HG02852 (cell line): ENCODE measurements around the gene ROPN1L.

Source experiments
- ATAC-seq: cut with Tn5 transposase; IDR thresholded peaks from one replicate; pipeline ENCODE4 v1.9.1; 2021; ENCODE audit warnings: mild to moderate bottlenecking, moderate library complexity; ENCODE audit not compliant: unreplicated experiment

ROPN1L gene

GRCh38 chr5:10456583-10457420 is 15.1 kb downstream of the ROPN1L start:
- no peak for ATAC-seq

GRCh38 chr5:10457682-10458574 is 16.2 kb downstream of the ROPN1L start:
- no peak for ATAC-seq

GRCh38 chr5:10459080-10460055 is 17.7 kb downstream of the ROPN1L start:
- ATAC-seq, result no peak

GRCh38 chr5:10460252-10460906 is 18.7 kb downstream of the ROPN1L start:
- ATAC-seq, result no peak

GRCh38 chr5:10461041-10461440 is 19.4 kb downstream of the ROPN1L start:
- no peak for ATAC-seq

- ATAC-seq, result no peak
Observed at GRCh38 chr5:10461904-10462555, 20.4 kb downstream of the ROPN1L start.

GRCh38 chr5:10463566-10463965 is 21.9 kb downstream of the ROPN1L start:
- ATAC-seq, result no peak

GRCh38 chr5:10464173-10464572 is 22.5 kb downstream of the ROPN1L start:
- no peak for ATAC-seq

- ATAC-seq, result no peak
Observed at GRCh38 chr5:10465726-10466125, 24.0 kb downstream of the ROPN1L start.

- no peak for ATAC-seq
Observed at GRCh38 chr5:10466446-10467073, 24.9 kb downstream of the ROPN1L start.

- no peak for ATAC-seq
Observed at GRCh38 chr5:10467281-10468198, 25.9 kb downstream of the ROPN1L start.

GRCh38 chr5:10468256-10468655 is 26.6 kb downstream of the ROPN1L start:
- ATAC-seq, result no peak

- no peak for ATAC-seq
Observed at GRCh38 chr5:10469253-10470050, 27.8 kb downstream of the ROPN1L start.

GRCh38 chr5:10470669-10471068 is 29.0 kb downstream of the ROPN1L start:
- no peak for ATAC-seq

GRCh38 chr5:10471677-10472076 is 30.0 kb downstream of the ROPN1L start:
- no peak for ATAC-seq

GRCh38 chr5:10474521-10475075 is 32.9 kb downstream of the ROPN1L start:
- ATAC-seq, result no peak
